HCT116 (cell line): Measurements from ENCODE around the gene OPCML. TPM values are rescaled to one million over a fixed set of nuclear protein-coding genes. Genes with fewer than 3 reads are reported as not detected.

ENCODE experiments used
- ATAC-seq: fragments of 200-7000 bp; cut with Tn5 transposase; 2 replicates; pipeline ENCODE4 v1.9.1; 2020; ENCODE audit warnings: mild to moderate bottlenecking, moderate library complexity
- BruUV-seq: library from RNA; stranded (reverse); fragments of 400-500 nt; replicated peaks from 2 replicates; lab custom pipeline; 2021; lab: Mats Ljungman, UMichigan
- CTCF ChIA-PET: fragments of 300-600 bp; sonication (Branson Sonifier 250); formaldehyde crosslinking; loops from one replicate; lab custom pipeline; 2021; ENCODE audit warnings: antibody characterized with exemption; lab: Charles Lee
- POLR2A ChIA-PET: fragments of 300-600, 350-600 bp; sonication (Branson Sonifier 250); formaldehyde crosslinking; loops from one replicate; lab custom pipeline; 2021; ENCODE audit warnings: antibody characterized with exemption; lab: Charles Lee
- RAD21 ChIA-PET, 2 experiments: fragments of 300-600 bp; sonication (Branson Sonifier 250); formaldehyde crosslinking; loops; one replicate each; lab custom pipeline; 2023; ENCODE audit warnings: low total read pairs in 2 of 2; ENCODE audit not compliant: uncharacterized antibody in 2 of 2, unreplicated experiment in 2 of 2, low non-redundant PET in 1 of 2; lab: Charles Lee
- DNase-seq: peaks from one replicate; pipeline ENCODE4 v3.0.0-alpha.2; 2010; ENCODE audit warnings: low read depth, low spot score
- H2AFZ ChIP-seq: fragments of 200-600 bp; shearing (Covaris generic), sonication (generic); 2 replicates; pipeline ENCODE4 v1.6.1; 2017; ENCODE audit warnings: low read depth, mixed run types, mixed read lengths, antibody characterized with exemption, low read length; ENCODE audit not compliant: poor library complexity, severe bottlenecking
- H3K27ac ChIP-seq: 2 replicates; pipeline ENCODE4 v1.5.1; 2012; ENCODE audit warnings: low read depth, low read length
- H3K27me3 ChIP-seq: fragments of 200-600 bp; sonication (generic); 2 replicates; pipeline ENCODE4 v1.6.1; 2016; ENCODE audit warnings: mixed run types, low read length, mixed read lengths; ENCODE audit not compliant: insufficient read depth
- H3K36me3 ChIP-seq, 2 experiments: fragments of 200-500 bp in 1 of 2; fragments of 200-600 bp in 1 of 2; sonication (Bioruptor generic) in 1 of 2; sonication (generic) in 1 of 2; 2 replicates each; pipeline versions ENCODE4 v1.5.1 to v1.6.1; 2014 to 2016; ENCODE audit warnings: low read length in 2 of 2, inconsistent platforms in 1 of 2, mixed read lengths in 1 of 2, mixed run types in 1 of 2; ENCODE audit not compliant: insufficient read depth in 2 of 2, control insufficient read depth in 1 of 2
- H3K4me1 ChIP-seq, 2 experiments: fragments of 200-600 bp in 1 of 2; sonication (generic) in 1 of 2; 2 replicates each; pipeline versions ENCODE4 v1.5.1 to v1.6.1; 2012 to 2017; ENCODE audit warnings: low read length in 2 of 2, inconsistent platforms in 1 of 2, mild to moderate bottlenecking in 1 of 2, mixed read lengths in 1 of 2, mixed run types in 1 of 2, moderate library complexity in 1 of 2; ENCODE audit not compliant: insufficient read depth in 2 of 2, control insufficient read depth in 1 of 2
- H3K4me2 ChIP-seq: fragments of 200-600 bp; sonication (generic); 2 replicates; pipeline ENCODE4 v1.6.1; 2017; ENCODE audit warnings: mixed run types, low read length, mixed read lengths
- H3K4me3 ChIP-seq, 2 experiments: fragments of 200-600 bp in 1 of 2; sonication (generic) in 1 of 2; replicated peaks in 1 of 2; 2 replicates each; pipeline ENCODE4 v1.5.1; 2011 to 2016; ENCODE audit warnings: low read length in 2 of 2, control low read depth in 1 of 2, low read depth in 1 of 2, mild to moderate bottlenecking in 1 of 2, mixed read lengths in 1 of 2, mixed run types in 1 of 2
- H3K79me2 ChIP-seq: fragments of 200-600 bp; sonication (generic); 2 replicates; pipeline ENCODE4 v1.6.1; 2017; ENCODE audit warnings: mild to moderate bottlenecking, mixed run types, low read length, moderate library complexity, mixed read lengths; ENCODE audit not compliant: insufficient read depth
- H3K9ac ChIP-seq: fragments of 200-600 bp; sonication (generic); 2 replicates; pipeline ENCODE4 v1.6.1; 2016; ENCODE audit warnings: low read length, mixed read lengths
- H3K9me2 ChIP-seq: fragments of 200-600 bp; sonication (generic), shearing (Covaris generic); 2 replicates; pipeline ENCODE4 v1.6.1; 2017; ENCODE audit warnings: mixed run types, mild to moderate bottlenecking, moderate library complexity; ENCODE audit not compliant: insufficient read depth
- H3K9me3 ChIP-seq, 2 experiments: fragments of 200-500 bp in 1 of 2; fragments of 200-600 bp in 1 of 2; sonication (Bioruptor generic) in 1 of 2; sonication (generic) in 1 of 2; 2 replicates each; pipeline ENCODE4 v1.6.1; 2014 to 2017; ENCODE audit warnings: low read length in 2 of 2, mixed read lengths in 2 of 2, inconsistent platforms in 1 of 2, low read depth in 1 of 2, mild to moderate bottlenecking in 1 of 2, mixed run types in 1 of 2, moderate library complexity in 1 of 2; ENCODE audit not compliant: control insufficient read depth in 1 of 2, insufficient read depth in 1 of 2
- H4K20me1 ChIP-seq: fragments of 200-600 bp; sonication (generic), shearing (Covaris generic); 2 replicates; pipeline ENCODE4 v1.6.1; 2017; ENCODE audit warnings: mixed run types, mild to moderate bottlenecking, moderate library complexity; ENCODE audit not compliant: insufficient read depth
- CEBPB ChIP-seq: IDR thresholded peaks from 2 replicates; pipeline ENCODE4 v1.6.1; 2012; ENCODE audit warnings: low read depth
- CTCF ChIP-seq, 3 experiments: fragments of 200-600 bp in 1 of 3; sonication (generic) in 1 of 3; IDR thresholded peaks in 2 of 3; conservative IDR thresholded peaks in 1 of 3; 2 replicates each; pipeline ENCODE4 v1.5.1; 2012 to 2017; ENCODE audit warnings: low read depth in 2 of 3, low read length in 2 of 3, antibody characterized with exemption in 1 of 3, borderline replicate concordance in 1 of 3, control low read depth in 1 of 3, mild to moderate bottlenecking in 1 of 3, mixed read lengths in 1 of 3, mixed run types in 1 of 3, moderate library complexity in 1 of 3; ENCODE audit not compliant: insufficient read depth in 1 of 3
- EGR1 ChIP-seq: IDR thresholded peaks from 2 replicates; pipeline ENCODE4 v1.6.1; 2012; ENCODE audit warnings: low read depth
- FOSL1 ChIP-seq: IDR thresholded peaks from 2 replicates; pipeline ENCODE4 v1.6.1; 2012; ENCODE audit warnings: low read depth
- JUND ChIP-seq: IDR thresholded peaks from 2 replicates; pipeline ENCODE4 v1.6.1; 2012
- MAX ChIP-seq: IDR thresholded peaks from 2 replicates; pipeline ENCODE4 v1.6.1; 2012
- RAD21 ChIP-seq: IDR thresholded peaks from 2 replicates; pipeline ENCODE4 v1.6.1; 2012; ENCODE audit warnings: low read depth, mild to moderate bottlenecking
- REST ChIP-seq: IDR thresholded peaks from 2 replicates; pipeline ENCODE4 v1.6.1; 2012; ENCODE audit warnings: low read depth
- SP1 ChIP-seq: IDR thresholded peaks from 2 replicates; pipeline ENCODE4 v1.6.1; 2012; ENCODE audit warnings: low read depth
- SRF ChIP-seq: IDR thresholded peaks from 2 replicates; pipeline ENCODE4 v1.6.1; 2012; ENCODE audit warnings: low read depth
- TCF7L2 ChIP-seq: IDR thresholded peaks from 2 replicates; pipeline ENCODE4 v1.7.0; 2011; ENCODE audit warnings: borderline replicate concordance, inconsistent platforms; ENCODE audit not compliant: insufficient read depth, insufficient read length; ENCODE audit errors: extremely low read depth
- YY1 ChIP-seq: IDR thresholded peaks from 2 replicates; pipeline ENCODE4 v1.6.1; 2011; ENCODE audit warnings: low read length, low read depth, moderate library complexity, mild to moderate bottlenecking; ENCODE audit not compliant: insufficient replicate concordance; ENCODE audit errors: extremely low read depth
- ZFX ChIP-seq: fragments of 450-650 bp; IDR thresholded peaks from 2 replicates; pipeline ENCODE4 v1.6.1; 2017
- ZNF274 ChIP-seq: fragments of 200-500 bp; sonication (Bioruptor generic); IDR thresholded peaks from 2 replicates; pipeline ENCODE4 v1.6.1; 2014; ENCODE audit warnings: mild to moderate bottlenecking, low read depth, low read length, inconsistent platforms
- intact Hi-C: fragments of 100-400 bp; cut with micrococcal nuclease; formaldehyde crosslinking; loops from 2 replicates; pipeline ENCODE4 v1.10.0; 2022
- total RNA-seq: library from RNA; stranded (reverse); gene quantifications from one replicate; pipeline ENCODE4 v1.2.1, GENCODE V29; 2021; ENCODE audit not compliant: unreplicated experiment

Gene OPCML
- total RNA-seq, 1 experiment from 2014 or later = not detected

GRCh38 chr11:132898676-132899075 is 633.6 kb downstream of the OPCML start:
- DNase-seq (no peak), ATAC-seq (no peak)
- no peak overlapping the region for H3K4me2 ChIP-seq
- TF ChIP-seq TCF7L2 (no peak), CTCF (IDR thresholded peaks at IDR 0.05 in 2 of 3, conservative IDR thresholded peaks at IDR 0.05 in 1 of 3; ENCODE audit: borderline replicate concordance in 1 of 3, insufficient read depth in 1 of 3, low read depth in 2 of 3, low read length in 2 of 3) (no peak), JUND (no peak), YY1 (no peak), ZFX (no peak), MAX (no peak), EGR1 (no peak), CEBPB (no peak)
- H3K27ac ChIP-seq = no peak overlapping the region
- ChIA-PET RAD21 (no interaction called here), CTCF (no interaction called here), POLR2A (no interaction called here)
- no peak overlapping the region for H3K9ac ChIP-seq
- no peaks in the 10 kb centered on the region for H4K20me1 ChIP-seq
- H3K36me3 ChIP-seq = no peaks in the 10 kb centered on the region
- no peaks in the 10 kb centered on the region for H3K27me3 ChIP-seq
- no peak overlapping the region for H2AFZ ChIP-seq
- no peaks in the 10 kb centered on the region for H3K4me1 ChIP-seq
- no peaks in the 10 kb centered on the region for H3K9me2 ChIP-seq
- H3K79me2 ChIP-seq = no peaks in the 10 kb centered on the region
- no peak overlapping the region for H3K4me3 ChIP-seq
- BruUV-seq = no TSS peak
- peaks cover 3 to 30% of the 10 kb centered on the region in 2 experiments; a peak in 2 of 4 replicates for H3K9me3 ChIP-seq
- intact Hi-C loops = no loop called here

- TF ChIP-seq ZNF274 (no peak), SRF (no peak), REST (no peak), JUND (no peak), EGR1 (no peak), FOSL1 (no peak), SP1 (no peak), RAD21 (no peak), YY1 (no peak)
- TF ChIP-seq, all 23 proteins: peak for 0
- CTCF ChIA-PET = no interaction called here
- Histone ChIP-seq H3K27me3 (no peaks in the 10 kb centered on the region), H4K20me1 (no peaks in the 10 kb centered on the region), H3K4me2 (no peak overlapping the region), H3K36me3 (no peaks in the 10 kb centered on the region), H2AFZ (no peak overlapping the region), H3K79me2 (no peaks in the 10 kb centered on the region), H3K9ac (no peak overlapping the region), H3K27ac (no peak overlapping the region), H3K4me1 (no peaks in the 10 kb centered on the region), H3K9me2 (no peaks in the 10 kb centered on the region), H3K4me3 (no peak overlapping the region), H3K9me3 (peaks cover 6 to 34% of the 10 kb centered on the region in 2 experiments; a peak in 2 of 4 replicates)
- BruUV-seq = no TSS peak
- ATAC-seq (no peak), DNase-seq (no peak)
- RAD21 ChIA-PET = no interaction called here
- intact Hi-C loops = no loop called here
- POLR2A ChIA-PET = no interaction called here
These were observed 634.3 kb downstream of the OPCML start for GRCh38 chr11:132898021-132898420.
